ENCODE measurements around the gene ENKD1.

The ENKD1 gene

GRCh38 chr16:67650023-67650422, 16.5 kb downstream of the ENKD1 start:
- no peak overlapping the region for H3K4me3 Mint-ChIP-seq
- H3K27ac Mint-ChIP-seq = no peak overlapping the region
- H3K27me3 Mint-ChIP-seq = no peaks in the 10 kb centered on the region
- no peaks in the 10 kb centered on the region for H3K9me3 Mint-ChIP-seq
- ATAC-seq (no peak), DNase-seq (no peak)
- H3K4me1 Mint-ChIP-seq = peaks cover 32% of the 10 kb centered on the region

GRCh38 chr16:67649494-67649931, 17.0 kb downstream of the ENKD1 start:
- H3K4me3 Mint-ChIP-seq = no peak overlapping the region
- peaks cover 34% of the 10 kb centered on the region for H3K4me1 Mint-ChIP-seq
- H3K27ac Mint-ChIP-seq = no peak overlapping the region
- H3K9me3 Mint-ChIP-seq = no peaks in the 10 kb centered on the region
- ATAC-seq (no peak), DNase-seq (no peak)
- no peaks in the 10 kb centered on the region for H3K27me3 Mint-ChIP-seq

GRCh38 chr16:67648764-67649407, 17.7 kb downstream of the ENKD1 start:
- Mint-ChIP-seq H3K27ac (no peak overlapping the region), H3K4me1 (peaks cover 40% of the 10 kb centered on the region), H3K27me3 (no peaks in the 10 kb centered on the region), H3K9me3 (no peaks in the 10 kb centered on the region), H3K4me3 (no peak overlapping the region)
- DNase-seq (no peak), ATAC-seq (no peak)

GRCh38 chr16:67648088-67648763, 18.3 kb downstream of the ENKD1 start:
- no peak for DNase-seq
- no peak for ATAC-seq
- Mint-ChIP-seq H3K9me3 (no peaks in the 10 kb centered on the region), H3K4me3 (no peak overlapping the region), H3K27me3 (no peaks in the 10 kb centered on the region), H3K4me1 (peaks cover 43% of the 10 kb centered on the region), H3K27ac (peak overlapping the region in 1 of 2 donors; percentile 85)

GRCh38 chr16:67647681-67648080, 18.9 kb downstream of the ENKD1 start:
- H3K4me1 Mint-ChIP-seq = peaks cover 43% of the 10 kb centered on the region
- peak overlapping the region in 1 of 2 donors; percentile 85 for H3K27ac Mint-ChIP-seq
- ATAC-seq (no peak), DNase-seq (no peak)
- no peak overlapping the region for H3K4me3 Mint-ChIP-seq
- H3K9me3 Mint-ChIP-seq = no peaks in the 10 kb centered on the region
- H3K27me3 Mint-ChIP-seq = no peaks in the 10 kb centered on the region

- peak overlapping the region in 1 of 2 donors; percentile 76 for H3K27ac Mint-ChIP-seq
- H3K4me3 Mint-ChIP-seq = peak overlapping the region in 1 of 2 donors; percentile 79
- no peaks in the 10 kb centered on the region for H3K27me3 Mint-ChIP-seq
- DNase-seq (no peak), ATAC-seq (no peak)
- H3K4me1 Mint-ChIP-seq = peaks cover 42% of the 10 kb centered on the region
- no peaks in the 10 kb centered on the region for H3K9me3 Mint-ChIP-seq
These were observed 19.4 kb downstream of the ENKD1 start for GRCh38 chr16:67647111-67647651.

- ATAC-seq (peak; percentile 11), DNase-seq (no peak)
- Mint-ChIP-seq H3K4me1 (peaks cover 34% of the 10 kb centered on the region), H3K9me3 (no peaks in the 10 kb centered on the region), H3K27ac (peak overlapping the region; percentile 93 to 97), H3K27me3 (no peaks in the 10 kb centered on the region), H3K4me3 (peak overlapping the region; percentile 92 to 95)
These were observed 21.0 kb downstream of the ENKD1 start for GRCh38 chr16:67645397-67646121.

GRCh38 chr16:67644038-67644437, 22.5 kb downstream of the ENKD1 start:
- no peaks in the 10 kb centered on the region for H3K27me3 Mint-ChIP-seq
- H3K9me3 Mint-ChIP-seq = no peaks in the 10 kb centered on the region
- ATAC-seq = no peak
- peaks cover 34% of the 10 kb centered on the region for H3K4me1 Mint-ChIP-seq
- no peak for DNase-seq
- peak overlapping the region in 1 of 2 donors; percentile 46 for H3K27ac Mint-ChIP-seq
- H3K4me3 Mint-ChIP-seq = peak overlapping the region; percentile 79 to 88

GRCh38 chr16:67641779-67642708, 24.5 kb downstream of the ENKD1 start:
- ATAC-seq (no peak), DNase-seq (peak in 1 of 2 donors; percentile 10)
- no peak overlapping the region for H3K27ac Mint-ChIP-seq
- H3K27me3 Mint-ChIP-seq = no peaks in the 10 kb centered on the region
- no peak overlapping the region for H3K4me3 Mint-ChIP-seq
- peaks cover 30% of the 10 kb centered on the region for H3K4me1 Mint-ChIP-seq
- H3K9me3 Mint-ChIP-seq = no peaks in the 10 kb centered on the region

- no peaks in the 10 kb centered on the region for H3K27me3 Mint-ChIP-seq
- no peaks in the 10 kb centered on the region for H3K4me1 Mint-ChIP-seq
- DNase-seq = no peak
- ATAC-seq = no peak
- H3K27ac Mint-ChIP-seq = no peak overlapping the region
- H3K4me3 Mint-ChIP-seq = no peak overlapping the region
- no peaks in the 10 kb centered on the region for H3K9me3 Mint-ChIP-seq
These were observed 28.9 kb downstream of the ENKD1 start for GRCh38 chr16:67637625-67638024.

GRCh38 chr16:67636713-67637112, 29.8 kb downstream of the ENKD1 start:
- H3K9me3 Mint-ChIP-seq = no peaks in the 10 kb centered on the region
- H3K4me3 Mint-ChIP-seq = no peak overlapping the region
- H3K4me1 Mint-ChIP-seq = no peaks in the 10 kb centered on the region
- no peaks in the 10 kb centered on the region for H3K27me3 Mint-ChIP-seq
- ATAC-seq (no peak), DNase-seq (no peak)
- no peak overlapping the region for H3K27ac Mint-ChIP-seq

GRCh38 chr16:67632415-67633172, 34.0 kb downstream of the ENKD1 start:
- Mint-ChIP-seq H3K9me3 (no peaks in the 10 kb centered on the region), H3K4me3 (no peak overlapping the region), H3K27ac (no peak overlapping the region), H3K4me1 (no peaks in the 10 kb centered on the region), H3K27me3 (no peaks in the 10 kb centered on the region)
- DNase-seq = no peak
- ATAC-seq = no peak

- H3K9me3 Mint-ChIP-seq = no peaks in the 10 kb centered on the region
- H3K27ac Mint-ChIP-seq = no peak overlapping the region
- DNase-seq (no peak), ATAC-seq (no peak)
- H3K27me3 Mint-ChIP-seq = no peaks in the 10 kb centered on the region
- H3K4me1 Mint-ChIP-seq = no peaks in the 10 kb centered on the region
- H3K4me3 Mint-ChIP-seq = no peak overlapping the region
These were observed 38.3 kb downstream of the ENKD1 start for GRCh38 chr16:67628216-67628615.

- H3K9me3 Mint-ChIP-seq = no peaks in the 10 kb centered on the region
- H3K4me3 Mint-ChIP-seq = no peak overlapping the region
- no peaks in the 10 kb centered on the region for H3K27me3 Mint-ChIP-seq
- peak overlapping the region in 1 of 2 donors; percentile 83 for H3K27ac Mint-ChIP-seq
- no peaks in the 10 kb centered on the region for H3K4me1 Mint-ChIP-seq
- ATAC-seq (no peak), DNase-seq (no peak)
These were observed 52.7 kb downstream of the ENKD1 start for GRCh38 chr16:67613808-67614207.

Data from stimulated activated naive CD8-positive, alpha-beta T cell treated with anti-CD3 and anti-CD28 coated beads, Interleukin-15, amount 100 ng/mL, for 72 hours (primary cell).